MV-4-11 (cell line): ENCODE results near the gene CUL3.
"Not testable (repeated sequence)": the region's sequence is repeated elsewhere in the genome, so short reads cannot be mapped to it uniquely, and the experiment has no call there.

Experiments used
- DNase-seq: peaks from one replicate; lab custom pipeline; 2025; lab: John Stamatoyannopoulos, UW

Gene CUL3

DNA sequence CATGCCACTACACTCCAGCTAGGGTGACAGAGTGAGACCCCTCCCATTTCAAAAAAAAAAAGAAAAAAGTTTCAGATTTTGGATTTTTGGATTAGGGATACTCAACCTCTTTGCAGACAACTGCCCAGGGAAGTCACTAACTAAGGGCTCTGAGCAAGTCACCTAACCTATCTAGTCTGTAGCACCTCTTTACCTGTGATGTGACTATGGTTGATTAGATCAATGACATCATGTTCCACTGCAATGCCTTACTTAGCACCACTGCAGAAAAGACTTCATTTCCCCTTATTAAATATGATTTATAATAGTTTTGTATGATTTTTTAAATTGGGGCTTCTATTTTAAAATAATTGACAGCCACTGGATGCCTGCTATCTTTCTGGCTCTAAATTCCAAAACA is 41.2 kb downstream of the CUL3 start:
- DNase-seq: no peak

GRCh38 chr2:224538561-224539138 is 46.5 kb downstream of the CUL3 start:
- DNase-seq: no peak

DNA sequence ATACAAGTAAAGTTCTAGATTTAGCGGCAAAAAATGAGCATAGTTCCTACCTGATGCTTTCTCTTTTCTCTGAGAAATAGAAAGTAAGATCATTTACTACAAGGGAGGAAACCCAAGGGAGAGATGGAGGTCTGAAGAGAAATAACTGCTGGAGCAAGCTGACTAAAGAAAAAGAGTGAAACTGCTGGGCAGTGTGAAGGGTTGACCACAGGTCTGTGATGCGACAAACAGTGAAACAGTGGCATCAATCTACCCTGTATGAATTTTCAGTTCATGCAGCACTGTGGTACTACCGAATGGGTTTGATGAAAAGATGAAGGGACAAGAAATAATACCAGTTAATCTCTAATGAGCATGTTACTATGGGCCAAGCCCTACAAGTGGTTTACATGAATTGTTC is 52.2 kb downstream of the CUL3 start:
- no peak for DNase-seq

DNA sequence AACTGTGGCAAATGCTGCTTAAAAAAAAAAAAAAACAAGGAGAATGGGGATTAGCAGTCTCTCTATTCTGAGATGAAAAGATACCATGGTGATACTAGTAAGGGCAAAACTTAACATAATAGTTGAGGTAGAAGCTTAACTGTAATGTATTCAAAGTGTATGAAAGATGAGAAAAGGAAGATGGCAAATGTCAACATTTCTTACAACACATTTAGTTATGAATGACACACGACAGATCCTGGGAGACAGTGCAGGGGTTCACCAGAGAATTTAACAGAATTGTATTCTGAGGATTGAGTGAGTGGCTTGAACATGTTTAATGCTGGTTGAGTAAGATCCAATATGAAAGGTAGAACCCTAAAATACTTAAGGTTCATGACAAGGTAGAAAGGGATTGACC is 52.7 kb downstream of the CUL3 start:
- no peak for DNase-seq

- no peak for DNase-seq
Observed at GRCh38 chr2:224528171-224528570, 57.0 kb downstream of the CUL3 start.

DNA sequence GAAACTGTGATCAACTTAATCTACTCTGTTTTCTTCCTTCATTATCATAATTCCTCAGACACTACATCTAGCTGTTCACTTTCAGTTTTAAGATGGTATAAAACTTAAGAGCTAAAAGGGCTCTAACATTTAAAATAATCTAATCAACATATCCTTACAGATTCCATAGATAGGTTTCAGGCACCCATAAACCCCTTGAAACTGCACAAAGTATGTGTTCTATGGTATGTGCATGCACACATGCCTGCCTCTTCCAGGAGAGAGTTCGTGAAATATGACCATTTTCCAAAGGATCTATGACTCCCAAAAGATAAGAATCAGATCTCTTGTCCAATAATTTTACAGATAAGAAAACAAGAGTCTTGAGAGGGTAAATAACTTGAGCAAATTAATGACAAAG is 59.4 kb downstream of the CUL3 start:
- no peak for DNase-seq

DNA sequence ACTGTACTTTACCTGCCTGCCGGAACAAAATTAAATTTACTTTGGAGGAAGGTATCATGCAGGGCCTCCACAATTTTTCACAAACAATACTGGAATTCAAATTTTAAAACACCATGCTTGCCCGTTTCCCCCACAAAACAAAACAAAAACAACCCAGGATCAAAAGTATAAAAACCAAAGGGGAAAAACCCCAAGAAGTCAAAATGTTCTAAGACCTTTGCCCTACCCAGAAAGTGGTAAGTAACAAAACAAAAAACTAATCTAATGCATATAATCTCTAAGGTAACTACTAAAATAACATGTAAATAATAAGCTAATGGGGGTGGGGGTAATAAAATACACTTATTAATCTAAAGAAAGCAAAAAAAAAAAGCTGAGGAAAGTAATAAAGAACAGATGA is 60.5 kb downstream of the CUL3 start:
- no peak for DNase-seq

DNA sequence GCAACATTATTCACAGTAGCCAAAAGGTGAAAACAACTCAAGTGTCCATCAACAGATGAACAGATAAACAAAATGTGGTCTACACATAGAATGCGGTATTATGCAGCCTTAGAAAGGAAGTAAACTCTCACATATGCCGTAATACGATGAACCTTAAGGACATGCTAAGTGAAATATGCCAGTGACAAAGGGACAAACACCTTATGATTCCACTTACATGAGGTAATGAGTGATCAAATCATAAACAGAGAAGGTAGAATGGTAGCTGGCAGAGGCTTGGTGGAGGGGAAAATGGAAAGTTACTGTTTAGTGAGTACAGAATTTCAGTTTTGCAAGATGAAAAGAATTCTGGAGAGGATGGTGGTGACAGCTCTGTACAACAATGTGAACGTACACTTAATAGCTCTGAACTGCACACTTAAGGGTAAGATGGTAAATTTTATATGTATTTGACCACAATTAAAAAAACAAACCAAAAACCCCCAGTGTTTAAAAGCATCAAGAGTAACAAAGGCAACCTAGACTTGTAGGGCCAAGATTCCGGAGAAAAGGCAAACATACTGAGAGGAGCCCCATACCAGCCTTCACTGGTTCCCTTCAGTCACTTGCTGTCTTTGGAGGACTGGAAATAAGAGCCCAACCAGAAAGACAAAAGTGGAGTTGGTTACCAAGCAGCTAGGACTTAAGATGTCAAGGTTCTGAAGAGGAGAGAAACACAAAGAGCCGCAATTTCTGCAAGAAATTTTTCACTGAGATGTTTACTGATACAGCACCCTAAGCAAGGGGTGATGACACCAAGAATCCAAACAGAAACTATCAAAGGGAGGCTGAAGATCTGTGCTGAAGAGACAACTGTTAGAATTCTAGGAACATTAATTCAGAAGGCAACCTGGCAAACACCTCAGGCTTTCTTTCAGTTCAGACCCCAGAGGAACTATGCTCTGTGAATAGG is 61.3 kb downstream of the CUL3 start:
- no peak for DNase-seq

DNA sequence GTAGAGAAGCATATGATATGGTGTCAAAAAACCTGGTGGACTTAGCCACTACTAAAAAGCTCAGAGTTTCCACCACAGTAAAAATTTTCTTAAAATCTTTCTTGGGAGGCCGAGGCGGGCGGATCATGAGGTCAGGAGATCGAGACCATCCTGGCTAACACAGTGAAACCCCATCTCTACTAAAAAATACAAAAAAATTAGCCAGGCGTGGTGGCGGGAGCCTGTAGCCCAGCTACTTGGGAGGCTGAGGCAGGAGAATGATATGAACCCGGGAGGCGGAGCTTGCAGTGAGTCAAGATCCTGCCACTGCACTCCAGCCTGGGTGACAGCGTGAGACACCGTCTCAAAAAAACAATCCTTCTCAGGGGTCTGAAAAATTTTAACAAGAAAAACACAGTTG is 62.7 kb downstream of the CUL3 start:
- DNase-seq: not testable (repeated sequence)

DNA sequence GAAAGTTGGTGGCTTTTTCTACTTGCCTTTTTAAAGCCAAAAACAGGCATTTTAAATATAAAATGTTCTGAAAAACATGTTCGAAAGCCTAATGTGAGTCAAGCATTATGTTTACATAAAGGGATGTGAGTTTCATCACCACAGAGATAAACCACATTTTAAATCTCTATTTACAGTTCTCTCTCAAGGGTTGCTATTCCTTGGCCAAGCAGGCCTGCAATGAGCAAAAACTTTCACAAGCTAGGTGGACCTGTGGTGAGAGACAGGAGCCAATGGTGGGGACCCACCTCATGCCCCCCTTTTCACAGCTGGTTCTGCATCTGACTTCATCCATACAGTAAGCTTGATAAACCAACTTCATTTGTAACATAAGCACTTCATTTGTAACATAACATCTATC is 65.1 kb downstream of the CUL3 start:
- DNase-seq: peak; percentile 76

DNA sequence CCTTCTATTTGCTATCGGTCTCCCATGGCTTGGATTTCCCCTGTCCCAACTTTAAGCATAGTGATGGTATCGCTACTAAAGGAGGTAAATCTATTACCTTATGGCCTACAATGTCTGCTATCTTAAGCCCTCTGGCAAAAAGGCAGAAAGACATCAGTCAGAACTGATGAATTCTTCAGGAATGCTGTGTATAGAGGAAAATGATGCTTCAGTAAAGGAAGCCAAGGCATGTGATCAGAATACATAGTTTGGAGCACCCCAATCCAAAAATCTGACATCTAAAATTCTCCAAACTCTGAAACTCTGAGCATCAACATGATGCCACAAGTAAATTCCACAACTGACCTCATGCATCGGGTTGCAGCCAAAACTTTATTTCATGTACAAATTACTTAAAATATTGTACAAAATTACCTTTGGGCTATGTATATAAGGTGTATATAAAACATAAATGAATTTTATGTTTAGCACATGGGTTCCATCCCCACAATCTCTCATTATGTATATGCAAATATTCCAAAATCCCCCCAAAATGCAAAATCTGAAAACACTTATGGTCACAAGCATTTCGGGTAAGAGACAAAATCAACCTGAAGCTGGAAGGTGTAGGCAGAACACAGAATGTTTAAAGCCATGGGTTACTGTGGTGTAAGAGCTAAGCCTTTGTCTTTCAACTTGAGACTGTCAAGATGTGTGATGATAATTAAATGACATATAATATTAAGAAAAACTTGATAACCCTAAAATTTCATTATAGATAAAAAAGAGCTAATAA is 66.2 kb downstream of the CUL3 start:
- DNase-seq: no peak

DNA sequence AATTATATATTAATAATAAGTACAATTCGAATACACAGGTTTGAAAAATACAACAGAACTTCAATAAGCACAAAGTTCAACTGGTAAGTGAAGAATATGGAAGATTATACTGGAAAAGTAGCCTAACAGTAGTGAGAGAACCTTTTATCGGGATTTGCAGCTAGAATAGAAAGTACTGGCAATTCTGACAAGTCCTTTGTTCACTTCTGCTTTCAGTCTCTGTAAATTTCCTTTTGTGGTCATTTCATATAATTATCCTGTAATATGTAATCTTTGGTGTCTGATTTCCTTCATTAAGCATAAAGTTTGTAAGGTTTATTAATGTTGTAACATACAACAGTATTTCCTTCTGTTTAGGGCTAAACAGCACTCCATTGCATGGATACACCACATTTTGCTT is 67.2 kb downstream of the CUL3 start:
- DNase-seq: peak; percentile 73

- not testable (repeated sequence) for DNase-seq
Observed at GRCh38 chr2:224516393-224516792, 68.8 kb downstream of the CUL3 start.

GRCh38 chr2:224513991-224514390 is 71.2 kb downstream of the CUL3 start:
- no peak for DNase-seq

- DNase-seq: no peak
Observed at GRCh38 chr2:224507789-224508188, 77.4 kb downstream of the CUL3 start.

- no peak for DNase-seq
Observed at GRCh38 chr2:224506494-224506893, 78.7 kb downstream of the CUL3 start.

GRCh38 chr2:224498991-224499390 is 86.2 kb downstream of the CUL3 start:
- DNase-seq: no peak

- peak; percentile 29 for DNase-seq
Observed at GRCh38 chr2:224492531-224492930, 92.6 kb downstream of the CUL3 start.

- not testable (repeated sequence) for DNase-seq
Observed at GRCh38 chr2:224487940-224488339, 97.2 kb downstream of the CUL3 start.

DNA sequence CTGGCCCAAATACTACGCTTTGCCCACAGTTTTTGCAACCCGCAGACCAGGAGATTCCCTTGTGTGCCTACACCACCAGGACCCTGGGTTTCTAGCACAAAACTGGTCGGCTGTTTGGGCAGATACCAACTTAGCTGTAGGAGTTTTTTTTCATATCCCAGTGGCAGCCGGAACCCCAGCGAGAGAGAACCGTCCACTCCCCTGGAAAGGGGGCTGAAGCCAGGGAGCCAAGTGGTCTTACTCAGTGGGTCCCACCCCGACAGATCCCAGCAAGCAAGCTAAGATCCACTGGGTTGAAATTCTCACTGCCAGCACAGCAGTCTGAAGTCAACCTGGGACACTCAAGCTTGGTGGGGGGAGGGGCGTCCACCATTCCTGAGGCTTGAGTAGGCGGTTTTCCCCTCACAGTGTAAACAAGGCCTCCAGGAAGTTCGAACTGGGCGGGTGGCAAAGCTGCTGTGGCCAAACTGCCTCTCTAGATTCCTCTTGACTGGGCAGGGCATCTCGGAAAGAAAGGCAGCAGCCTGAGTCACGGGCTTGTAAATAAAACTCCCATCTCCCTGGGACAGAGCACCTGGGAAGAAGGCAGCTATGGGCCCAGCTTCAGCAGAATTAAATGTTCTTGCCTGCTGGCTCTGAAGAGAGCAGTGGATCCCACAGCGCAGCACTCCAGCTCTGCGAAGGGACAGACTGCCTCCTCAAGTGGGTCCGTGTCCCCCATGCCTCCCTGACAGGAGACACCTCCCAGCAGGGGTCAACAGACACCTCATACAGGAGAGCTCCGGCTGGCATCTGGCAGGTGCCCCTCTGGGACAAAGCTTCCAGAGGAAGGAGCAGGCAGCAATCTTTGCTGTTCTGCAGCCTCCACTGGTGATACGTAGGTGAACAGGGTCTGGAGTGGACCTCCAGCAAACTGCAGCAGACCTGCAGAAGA is 99.8 kb downstream of the CUL3 start:
- DNase-seq: not testable (repeated sequence)

GRCh38 chr2:224479826-224480225 is 105.3 kb downstream of the CUL3 start:
- DNase-seq: no peak

- DNase-seq: no peak
Observed at GRCh38 chr2:224472827-224473226, 112.3 kb downstream of the CUL3 start.
